IMR-90 (cell line): ENCODE data around the gene GOLIM4. TPM values are rescaled to one million over a fixed set of nuclear protein-coding genes. Genes with fewer than 3 reads are reported as not detected.
"Not testable (repeated sequence)": the region's sequence is repeated elsewhere in the genome, so short reads cannot be mapped to it uniquely, and the experiment has no call there.

ENCODE experiments used
- ATAC-seq: fragments of 200-7000 bp; cut with Tn5 transposase; 2 replicates; pipeline ENCODE4 v1.9.1; 2020; ENCODE audit warnings: low read depth, mild to moderate bottlenecking, moderate library complexity
- BruUV-seq: library from RNA; stranded (reverse); fragments of 400-500 nt; replicated peaks from 2 replicates; lab custom pipeline; 2021; lab: Mats Ljungman, UMichigan
- CTCF ChIA-PET: fragments of 300-600 bp; formaldehyde crosslinking; extraction: SDS; loops from one replicate; lab custom pipeline; 2021; ENCODE audit warnings: antibody characterized with exemption; lab: Yijun Ruan, JAX
- POLR2A ChIA-PET: fragments of 300-600 bp; sonication (Branson Sonifier 250); formaldehyde crosslinking; loops from one replicate; lab custom pipeline; 2022; ENCODE audit warnings: antibody characterized with exemption; ENCODE audit not compliant: unreplicated experiment; lab: Charles Lee
- DNase-seq: peaks from one replicate; pipeline ENCODE4 v3.0.0; 2013
- H2AFZ ChIP-seq: replicated peaks from 2 replicates; pipeline ENCODE3; 2013; ENCODE audit warnings: low read length, mild to moderate bottlenecking; ENCODE audit not compliant: poor library complexity
- H2AK5ac ChIP-seq: 2 replicates; pipeline ENCODE4 v1.6.1; 2013; ENCODE audit warnings: low read depth, low read length, inconsistent platforms
- H2AK9ac ChIP-seq: replicated peaks from 2 replicates; pipeline ENCODE3; 2013; ENCODE audit warnings: mild to moderate bottlenecking, low read depth, low read length, moderate library complexity; ENCODE audit not compliant: poor library complexity
- H2BK120ac ChIP-seq: 2 replicates; pipeline ENCODE4 v1.6.1; 2013; ENCODE audit warnings: low read depth, low read length, inconsistent platforms
- H2BK15ac ChIP-seq: 3 replicates; pipeline ENCODE4 v1.6.1; 2013; ENCODE audit warnings: low read depth, low read length, inconsistent platforms
- H2BK20ac ChIP-seq: 2 replicates; pipeline ENCODE4 v1.6.1; 2013; ENCODE audit warnings: low read depth, mild to moderate bottlenecking, inconsistent platforms, low read length, moderate library complexity
- H2BK5ac ChIP-seq: 2 replicates; pipeline ENCODE4 v1.6.1; 2013; ENCODE audit warnings: mild to moderate bottlenecking, low read depth, low read length, inconsistent platforms; ENCODE audit not compliant: poor library complexity, severe bottlenecking
- H3K14ac ChIP-seq: replicated peaks from 2 replicates; pipeline ENCODE4 v1.6.1; 2013; ENCODE audit warnings: low read depth, low read length, inconsistent platforms
- H3K18ac ChIP-seq: 2 replicates; pipeline ENCODE4 v1.6.1; 2013; ENCODE audit warnings: low read depth, low read length, control low read depth
- H3K23ac ChIP-seq: 2 replicates; pipeline ENCODE4 v1.6.1; 2013; ENCODE audit warnings: low read depth, low read length, inconsistent platforms
- H3K27ac ChIP-seq: 2 replicates; pipeline ENCODE4 v1.5.1; 2013; ENCODE audit warnings: mild to moderate bottlenecking, control low read depth, low read length; ENCODE audit not compliant: insufficient read depth
- H3K27me3 ChIP-seq: 2 replicates; pipeline ENCODE4 v1.6.1; 2013; ENCODE audit warnings: low read length; ENCODE audit not compliant: control insufficient read depth, insufficient read depth
- H3K36me3 ChIP-seq: 2 replicates; pipeline ENCODE4 v1.6.1; 2013; ENCODE audit warnings: low read length, mixed read lengths; ENCODE audit not compliant: control insufficient read depth, insufficient read depth
- H3K4ac ChIP-seq: 2 replicates; pipeline ENCODE4 v1.6.1; 2013; ENCODE audit warnings: low read depth, low read length, inconsistent platforms
- H3K4me1 ChIP-seq: 2 replicates; pipeline ENCODE4 v1.6.1; 2013; ENCODE audit warnings: low read length, mixed read lengths; ENCODE audit not compliant: control insufficient read depth, insufficient read depth
- H3K4me2 ChIP-seq: 2 replicates; pipeline ENCODE4 v1.6.1; 2013; ENCODE audit warnings: low read depth, mild to moderate bottlenecking, control low read depth, low read length, moderate library complexity
- H3K4me3 ChIP-seq: 2 replicates; pipeline ENCODE4 v1.5.1; 2013; ENCODE audit warnings: low read depth, mild to moderate bottlenecking, control low read depth, low read length, moderate library complexity; ENCODE audit not compliant: insufficient read depth
- H3K56ac ChIP-seq: 2 replicates; pipeline ENCODE4 v1.6.1; 2013; ENCODE audit warnings: low read length, inconsistent platforms; ENCODE audit not compliant: insufficient read depth; ENCODE audit errors: extremely low read depth
- H3K79me1 ChIP-seq, 2 experiments: 2 replicates each; pipeline ENCODE4 v1.6.1; 2013; ENCODE audit warnings: low read length in 2 of 2, inconsistent platforms in 1 of 2, low read depth in 1 of 2
- H3K9ac ChIP-seq: 2 replicates; pipeline ENCODE4 v1.6.1; 2013; ENCODE audit warnings: low read depth, low read length, control low read depth
- H3K9me1 ChIP-seq: 2 replicates; pipeline ENCODE4 v1.6.1; 2013; ENCODE audit warnings: low read length, inconsistent platforms; ENCODE audit not compliant: insufficient read depth
- H3K9me3 ChIP-seq: 2 replicates; pipeline ENCODE4 v1.6.1; 2013; ENCODE audit warnings: low read length; ENCODE audit not compliant: control insufficient read depth, insufficient read depth
- H4K20me1 ChIP-seq: 2 replicates; pipeline ENCODE4 v1.6.1; 2013; ENCODE audit warnings: low read length, inconsistent platforms; ENCODE audit not compliant: insufficient read depth
- H4K5ac ChIP-seq: 2 replicates; pipeline ENCODE4 v1.6.1; 2013; ENCODE audit warnings: mild to moderate bottlenecking, low read depth, low read length, control low read depth
- H4K8ac ChIP-seq, 2 experiments: 2 replicates each; pipeline ENCODE4 v1.6.1; 2013; ENCODE audit warnings: low read depth in 2 of 2, low read length in 2 of 2, control low read depth in 1 of 2, inconsistent platforms in 1 of 2
- H4K91ac ChIP-seq: 2 replicates; pipeline ENCODE4 v1.6.1; 2013; ENCODE audit warnings: low read depth, low read length, inconsistent platforms; ENCODE audit not compliant: insufficient read depth
- WGBS, 2 experiments: methylation state at CpG; one replicate each; pipeline versions ENCODE4 v1.1.5 to v1.1.7; 2013; ENCODE audit warnings: missing lambda C conversion rate in 2 of 2; ENCODE audit not compliant: insufficient read length in 1 of 2; ENCODE audit errors: extremely low coverage in 2 of 2; 5-methylcytosine and 5-hydroxymethylcytosine counted together
- dilution Hi-C: fragments of 300-500 bp; cut with HindIII; formaldehyde crosslinking; loops from one replicate; pipeline ENCODE4 v1.14.3; 2018; ENCODE audit warnings: low sequenced_read_pairs; ENCODE audit not compliant: unreplicated experiment
- in situ Hi-C: fragments of 300-500 bp; cut with MboI; formaldehyde crosslinking; loops from 3 replicates; pipeline ENCODE4 v1.14.3; 2019; ENCODE audit warnings: low sequenced_read_pairs, inconsistent platforms, mixed read lengths
- intact Hi-C: fragments of 100-400 bp; cut with micrococcal nuclease; formaldehyde crosslinking; loops from 2 replicates; pipeline ENCODE4 v1.10.0; 2022
- polyA plus RNA-seq, 3 experiments: library from polyadenylated mRNA; depleted of rRNA; stranded (reverse); fragments of >200 nt; gene quantifications; 2 replicates each; pipeline ENCODE4 v1.2.3, GENCODE V29; 2012; ENCODE audit warnings: low replicate concordance in 1 of 3
- total RNA-seq: library from RNA; depleted of rRNA; stranded (reverse); fragments of >200 nt; gene quantifications from 2 replicates; pipeline ENCODE4 v1.2.3, GENCODE V29; 2012

GOLIM4 gene
- total and polyA plus RNA-seq, 2 of the 4 experiments (the other 2 are of a cell fraction), result 44.6 to 71.2 TPM

- H3K4ac ChIP-seq, H3K23ac ChIP-seq, CTCF ChIA-PET, H3K36me3 ChIP-seq, in situ Hi-C loops, intact Hi-C loops, H2AK5ac ChIP-seq, H3K9me1 ChIP-seq, BruUV-seq, H2BK20ac ChIP-seq, H2AK9ac ChIP-seq, H4K5ac ChIP-seq, H3K27me3 ChIP-seq, H3K56ac ChIP-seq, H4K91ac ChIP-seq, H3K4me1 ChIP-seq, H3K4me3 ChIP-seq, DNase-seq, H2BK15ac ChIP-seq, H3K9ac ChIP-seq, H3K18ac ChIP-seq, H4K8ac ChIP-seq, H3K14ac ChIP-seq, ATAC-seq, H2BK5ac ChIP-seq, H4K20me1 ChIP-seq, H2BK120ac ChIP-seq, H3K4me2 ChIP-seq, POLR2A ChIA-PET, dilution Hi-C loops, H2AFZ ChIP-seq, H3K79me1 ChIP-seq, H3K9me3 ChIP-seq, H3K27ac ChIP-seq: not testable (repeated sequence)
- WGBS, 2 experiments, result no CpG with 5 or more reads among the region's 3 CpGs
Measured at GRCh38 chr3:168130250-168130649, 34.5 kb upstream of the GOLIM4 start.

GRCh38 chr3:168128463-168128862, 32.7 kb upstream of the GOLIM4 start:
- H2AK9ac ChIP-seq, dilution Hi-C loops, H3K4me2 ChIP-seq, H3K4me1 ChIP-seq, H3K56ac ChIP-seq, H3K9me3 ChIP-seq, H3K79me1 ChIP-seq, H3K27me3 ChIP-seq, H3K27ac ChIP-seq, ATAC-seq, H2BK5ac ChIP-seq, H2BK120ac ChIP-seq, H3K23ac ChIP-seq, H3K36me3 ChIP-seq, H4K20me1 ChIP-seq, DNase-seq, H2BK15ac ChIP-seq, BruUV-seq, H4K5ac ChIP-seq, H3K14ac ChIP-seq, H4K91ac ChIP-seq, H3K18ac ChIP-seq, H2AFZ ChIP-seq, POLR2A ChIA-PET, H2AK5ac ChIP-seq, H3K4me3 ChIP-seq, CTCF ChIA-PET, in situ Hi-C loops, H3K4ac ChIP-seq, H2BK20ac ChIP-seq, H3K9me1 ChIP-seq, H4K8ac ChIP-seq, H3K9ac ChIP-seq, intact Hi-C loops: not testable (repeated sequence)
- 86% methylated on average over 7 of the region's 8 CpGs; no CpG with 5 or more reads in 1 of the 2 experiments for WGBS, 2 experiments
